SK-N-MC (cell line): Measurements from ENCODE around the gene ANKLE1.

Experiments used
- EZH2 ChIP-seq: fragments of 200-600 bp; sonication (generic); IDR thresholded peaks from one replicate; pipeline ENCODE4 v1.6.1; 2017; ENCODE audit warnings: antibody characterized with exemption
- POLR2AphosphoS5 ChIP-seq: IDR thresholded peaks from 2 replicates; pipeline ENCODE4 v1.6.1; 2012; ENCODE audit warnings: mild to moderate bottlenecking, low read depth, low read length, borderline replicate concordance

DNA sequence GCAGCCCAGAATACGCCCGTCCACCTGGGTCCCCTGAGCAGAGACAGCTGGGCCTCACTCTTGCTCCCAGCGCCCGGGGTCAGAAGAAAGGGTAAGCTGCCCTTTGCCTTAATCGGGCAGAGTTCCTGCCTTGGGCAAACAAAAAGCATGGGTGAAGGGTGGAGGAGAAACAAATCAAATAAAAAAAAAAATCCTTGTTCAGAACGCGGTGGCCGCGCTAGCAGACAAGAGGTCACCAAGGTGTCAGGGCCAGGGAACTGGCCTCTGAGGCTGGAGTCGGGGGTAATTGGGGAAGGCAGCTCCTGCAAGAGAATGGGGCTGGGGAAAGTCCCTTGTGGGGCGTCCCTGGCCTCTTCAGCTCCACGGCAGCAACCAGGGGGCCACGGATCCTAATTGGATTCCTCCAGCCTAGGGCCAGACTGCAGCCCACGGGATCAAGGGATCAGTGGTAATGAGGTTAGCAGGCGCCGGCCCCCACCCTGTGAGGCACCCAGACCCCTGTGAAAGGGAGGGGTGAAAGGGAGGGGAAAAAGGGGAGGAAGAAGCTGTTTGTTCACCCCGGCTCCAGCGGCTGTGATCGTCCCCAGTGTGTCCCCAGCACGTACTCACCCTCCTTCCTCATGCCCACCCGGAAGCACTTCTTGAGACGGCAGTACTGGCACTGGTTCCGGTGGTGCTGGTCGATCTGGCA lies 41.5 kb upstream of the ANKLE1 start:
- TF ChIP-seq POLR2AphosphoS5 (no peak), EZH2 (no peak)
